Renal cortical epithelial cell (primary cell): ENCODE data around the gene DLG1. TPM values are rescaled to one million over a fixed set of nuclear protein-coding genes. Genes with fewer than 3 reads are reported as not detected.

ENCODE experiments used
- DNase-seq: peaks from one replicate; pipeline ENCODE4 v3.0.0-alpha.2; 2011; ENCODE audit warnings: low read depth
- total RNA-seq: library from RNA; depleted of rRNA; stranded (reverse); fragments of >200 nt; gene quantifications from 2 replicates; pipeline ENCODE4 v1.2.3, GENCODE V29; 2014

The DLG1 gene
- total RNA-seq, 1 donor from 2014 or later = 197 TPM

- DNase-seq = no peak
Observed at GRCh38 chr3:197173620-197174019, 124.8 kb downstream of the DLG1 start.

GRCh38 chr3:197171481-197172067, 126.8 kb downstream of the DLG1 start:
- no peak for DNase-seq

- no peak for DNase-seq
Observed at GRCh38 chr3:197169028-197169427, 129.4 kb downstream of the DLG1 start.

- peak; percentile 70 for DNase-seq
Observed at GRCh38 chr3:197168606-197169005, 129.8 kb downstream of the DLG1 start.

GRCh38 chr3:197168063-197168462, 130.3 kb downstream of the DLG1 start:
- no peak for DNase-seq

DNA sequence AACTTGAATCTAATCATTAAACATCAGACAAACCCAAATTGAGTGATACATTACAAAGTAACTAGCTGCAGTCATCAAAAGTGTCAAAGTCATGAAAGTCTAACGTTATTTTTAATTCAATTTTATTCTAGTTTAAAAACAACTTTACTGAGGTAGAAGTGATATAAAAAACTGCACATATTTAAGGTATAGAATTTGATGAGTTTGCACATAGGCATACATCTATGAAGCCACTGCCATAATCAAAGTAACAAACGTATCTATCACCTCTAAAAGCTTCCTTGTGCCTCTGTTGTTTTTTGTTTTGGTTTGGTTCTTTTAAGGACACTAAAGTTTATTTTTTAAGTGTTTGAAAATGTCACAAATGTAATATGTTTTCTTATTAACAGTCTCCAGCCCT, 130.9 kb downstream of the DLG1 start:
- no peak for DNase-seq

GRCh38 chr3:197165890-197166289, 132.5 kb downstream of the DLG1 start:
- DNase-seq = no peak

DNA sequence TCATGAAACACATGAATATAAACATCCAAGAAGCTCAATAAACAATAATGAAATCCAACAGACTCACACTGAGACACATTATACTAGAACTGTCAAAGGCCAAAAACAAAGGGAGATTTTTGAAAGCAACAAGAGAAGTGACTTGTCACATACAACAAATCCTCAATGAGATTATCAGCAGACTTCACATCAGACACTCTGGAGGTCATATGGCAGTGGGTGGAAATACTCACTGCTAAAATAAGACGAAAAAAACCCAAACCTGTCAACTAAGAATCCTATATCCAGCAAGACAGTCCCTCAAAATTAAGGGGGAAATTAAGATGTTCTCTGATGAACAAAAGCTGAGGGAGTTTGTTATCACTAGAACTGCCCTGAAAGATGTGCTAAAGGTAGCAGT, 143.4 kb downstream of the DLG1 start:
- no peak for DNase-seq

GRCh38 chr3:197151580-197151979, 146.8 kb downstream of the DLG1 start:
- peak; percentile 85 for DNase-seq

DNA sequence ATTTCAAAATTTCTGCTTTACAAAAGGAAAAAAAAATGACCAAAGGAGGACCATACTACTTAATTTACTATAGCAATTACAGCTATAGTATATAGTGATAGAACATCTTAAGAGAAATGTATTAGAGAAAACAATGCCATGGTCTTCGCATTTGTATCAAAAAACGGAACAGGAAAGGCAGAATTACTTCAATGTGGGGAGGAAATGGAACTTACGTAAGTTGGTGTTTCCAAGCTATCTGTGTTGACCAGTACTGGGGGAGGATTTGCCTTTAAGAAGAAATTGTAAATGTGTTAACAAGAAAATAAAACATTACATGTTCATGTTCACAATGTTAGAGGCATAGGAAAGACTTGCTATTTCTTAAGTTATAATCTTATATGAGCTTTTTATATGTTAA, 148.9 kb downstream of the DLG1 start:
- DNase-seq = no peak

DNA sequence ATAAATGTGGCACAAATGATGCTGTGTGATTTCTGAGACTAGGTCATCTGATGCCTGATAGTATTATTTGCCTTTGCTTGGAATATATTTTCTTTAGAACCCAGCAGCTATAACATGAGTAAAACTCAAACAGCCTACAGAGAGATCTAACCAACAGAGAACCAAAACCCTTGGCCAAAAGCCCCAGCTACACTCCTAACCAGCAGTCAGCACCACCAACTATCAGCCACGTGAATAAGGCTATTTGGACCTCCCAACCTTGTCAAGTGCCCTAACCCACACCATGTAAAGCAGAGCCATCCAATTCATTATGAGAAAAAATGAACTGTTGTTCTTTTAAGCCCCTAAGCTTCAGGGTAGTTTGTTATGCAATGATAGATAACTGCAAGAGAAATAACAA, 154.2 kb downstream of the DLG1 start:
- no peak for DNase-seq

GRCh38 chr3:197139586-197139985, 158.8 kb downstream of the DLG1 start:
- no peak for DNase-seq

DNA sequence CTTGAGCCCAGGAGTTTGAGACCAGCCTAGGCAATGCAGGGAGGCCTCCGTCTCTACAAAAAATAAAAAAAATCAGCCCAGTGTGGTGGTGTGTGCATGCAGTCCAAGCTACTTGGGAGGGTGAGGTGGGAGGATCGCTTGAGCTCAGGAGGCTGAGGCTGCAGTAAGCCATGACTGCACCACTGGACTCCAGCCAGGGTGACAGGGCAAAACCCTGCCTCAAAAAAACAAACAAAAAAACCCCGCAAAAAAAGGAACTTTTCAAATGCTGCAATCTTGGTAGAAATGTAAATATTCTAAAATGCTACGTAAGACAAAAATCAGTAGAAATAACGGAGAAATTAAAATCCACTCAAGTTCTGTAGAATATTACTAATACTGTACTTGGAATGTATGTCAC, 160.7 kb downstream of the DLG1 start:
- no peak for DNase-seq

DNA sequence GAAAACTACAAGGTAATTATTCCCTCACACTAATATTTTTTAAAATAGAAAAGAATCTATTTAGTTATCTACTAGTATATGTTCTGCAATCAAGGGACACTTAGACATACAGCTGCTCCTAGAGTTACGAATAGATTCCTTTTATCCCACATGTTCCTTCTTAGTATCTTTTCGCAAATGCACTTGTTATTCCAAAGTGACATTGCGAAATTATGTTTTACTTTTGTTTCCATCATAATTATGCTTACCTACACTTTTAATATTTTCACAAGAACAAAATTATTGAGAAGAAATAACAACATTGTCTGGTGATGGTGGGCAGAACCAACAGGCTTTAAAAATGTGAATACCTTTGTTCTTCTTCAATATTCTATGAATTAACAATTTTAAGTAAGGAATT, 161.7 kb downstream of the DLG1 start:
- no peak for DNase-seq

DNA sequence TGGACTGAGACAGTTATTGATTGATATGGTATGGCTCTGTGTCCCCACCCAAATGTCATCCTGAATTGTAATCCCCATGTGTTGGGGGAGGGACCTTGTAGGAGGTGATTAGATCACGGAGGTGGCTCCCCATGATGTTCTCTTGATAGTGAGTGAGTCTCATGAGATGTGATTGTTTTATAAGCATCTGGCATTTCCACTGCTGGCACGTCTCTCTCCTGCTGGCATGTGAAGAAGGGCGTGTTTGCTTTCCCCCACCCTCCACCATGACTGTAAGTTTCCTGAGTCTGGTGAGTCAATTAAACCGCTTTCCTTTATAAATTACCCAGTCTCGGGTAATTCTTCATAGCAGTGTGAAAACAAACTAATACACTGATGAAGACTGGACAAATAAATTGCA, 163.2 kb downstream of the DLG1 start:
- DNase-seq = no peak

- no peak for DNase-seq
Observed at GRCh38 chr3:197132916-197133530, 165.4 kb downstream of the DLG1 start.

GRCh38 chr3:197125636-197126035, 172.8 kb downstream of the DLG1 start:
- peak; percentile 53 for DNase-seq

DNA sequence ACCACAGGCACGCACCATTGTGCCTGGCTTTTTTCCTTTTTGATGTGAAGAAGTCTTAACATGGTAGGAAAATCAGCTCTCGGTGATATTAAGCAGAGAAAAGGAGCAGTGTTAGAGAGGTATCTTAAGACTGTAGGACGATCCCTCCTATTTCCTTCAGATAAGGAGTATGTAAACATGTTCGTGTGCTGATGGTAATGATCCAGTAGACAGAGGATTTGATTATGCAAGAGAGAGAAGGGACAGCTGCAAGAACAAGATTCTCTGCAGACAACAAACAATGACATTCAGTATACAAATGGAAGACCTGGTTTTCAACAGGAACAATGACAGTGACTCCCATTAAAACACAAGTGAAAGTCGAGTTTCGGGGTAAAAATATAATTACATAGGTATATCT, 173.7 kb downstream of the DLG1 start:
- DNase-seq = no peak

DNA sequence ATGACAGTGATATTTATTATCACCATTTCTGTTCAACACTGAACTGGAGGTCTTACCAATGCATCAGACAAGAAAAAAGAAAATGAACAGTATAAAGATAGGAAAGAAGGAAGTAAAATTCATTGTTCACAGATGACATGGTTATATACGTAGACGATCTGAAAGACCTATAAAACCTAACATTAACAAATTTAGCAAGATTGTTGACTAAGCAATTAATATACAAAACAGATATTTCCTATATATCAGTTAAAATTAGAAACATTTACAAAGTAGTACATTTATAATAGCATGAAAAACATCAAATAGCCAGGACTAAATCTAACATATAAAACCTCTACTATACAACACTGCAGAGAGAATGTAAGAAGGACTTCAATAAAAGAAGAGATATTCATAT, 176.0 kb downstream of the DLG1 start:
- DNase-seq = no peak

DNA sequence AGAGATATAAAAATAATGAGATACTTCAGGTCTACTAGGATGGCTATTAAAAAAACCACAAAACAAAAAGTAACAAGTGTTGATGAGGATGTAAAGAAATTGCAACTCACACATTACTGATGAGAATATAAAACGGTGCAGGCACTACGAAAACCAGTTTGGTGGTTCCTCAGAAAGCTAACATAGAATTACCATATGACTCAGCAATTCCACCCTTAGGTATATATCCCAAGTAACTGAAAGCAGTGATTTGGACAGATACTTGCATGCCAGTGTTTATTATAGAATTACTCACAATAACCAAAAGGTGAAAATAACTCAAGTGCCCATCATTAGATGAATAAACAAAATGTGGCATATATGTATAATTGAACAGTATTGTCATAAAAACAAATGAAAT, 181.3 kb downstream of the DLG1 start:
- peak; percentile 53 for DNase-seq

DNA sequence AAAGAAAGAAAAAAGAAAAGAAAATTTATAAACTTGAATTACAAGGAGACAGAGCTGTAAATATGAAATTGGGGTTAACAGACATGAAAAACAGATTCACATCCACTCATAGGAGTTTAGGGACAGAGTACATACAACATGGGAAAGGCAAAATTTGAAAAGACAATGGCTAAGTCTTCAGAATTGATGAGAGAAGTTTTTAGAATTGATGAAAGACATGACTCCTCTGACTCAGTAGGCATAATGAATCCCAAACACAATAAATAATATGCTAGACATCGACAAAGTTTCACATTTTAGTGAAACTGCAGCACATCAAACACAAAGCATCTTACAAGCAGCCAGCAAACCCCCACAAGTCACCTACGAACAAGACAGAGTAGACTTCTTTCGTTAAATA, 184.4 kb downstream of the DLG1 start:
- DNase-seq = no peak

DNA sequence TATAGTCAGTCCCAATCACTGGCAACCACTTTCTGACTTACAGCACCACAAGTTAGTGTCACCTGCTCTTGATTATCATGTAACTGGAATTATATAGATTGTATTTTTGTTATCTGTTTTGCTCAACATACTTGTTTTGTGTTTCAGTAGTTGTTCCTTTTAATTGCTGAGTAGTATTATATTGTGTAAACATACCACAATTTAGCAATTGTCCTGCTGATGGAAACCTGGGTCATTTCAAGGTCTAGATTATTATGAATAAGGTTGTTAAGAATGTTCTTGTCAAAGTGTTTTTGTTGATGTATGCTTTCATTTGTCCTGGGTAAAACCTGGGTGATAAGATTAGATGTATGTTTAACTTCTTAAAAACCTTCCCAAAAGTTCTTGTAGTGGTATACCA, 186.7 kb downstream of the DLG1 start:
- no peak for DNase-seq

DNA sequence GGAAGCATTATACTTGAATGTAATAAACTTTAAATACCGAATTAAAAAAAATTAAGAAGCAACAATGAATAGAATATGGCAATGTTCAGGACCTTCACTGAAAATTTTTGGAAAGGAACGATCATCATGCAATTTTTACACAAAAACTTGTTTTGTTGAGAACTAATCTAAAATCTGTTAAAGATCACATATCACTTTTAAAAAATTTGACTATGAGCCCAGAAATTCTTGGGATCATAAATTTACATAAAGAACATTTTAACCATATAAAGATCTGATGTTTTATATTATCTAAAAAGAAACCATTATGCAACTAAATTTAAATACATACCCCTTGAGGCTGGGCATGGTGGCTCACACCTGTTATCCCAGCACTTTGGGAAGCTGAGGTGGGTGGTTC, 192.6 kb downstream of the DLG1 start:
- no peak for DNase-seq

GRCh38 chr3:197104738-197105137, 193.7 kb downstream of the DLG1 start:
- DNase-seq = no peak
